Stimulated activated CD4-positive, alpha-beta T cell treated with anti-CD3 and anti-CD28 coated beads, Interleukin-4, amount 100 ng/mL, for 4 hours (primary cell): ENCODE results near the gene NLRC4.
"Not testable (repeated sequence)": the region's sequence is repeated elsewhere in the genome, so short reads cannot be mapped to it uniquely, and the experiment has no call there.

Experiments used
- DNase-seq, 2 experiments: peaks; one replicate each; pipeline ENCODE4 v3.0.0-alpha.2; 2020

Gene NLRC4

GRCh38 chr2:32264422-32265105 lies at the start of gene NLRC4:
Gene NLRC4 (minus strand): TSS chr2:32264886. CDS start chr2:32256775, 8,111 bp downstream.
- DNase-seq, result no peak

GRCh38 chr2:32310577-32310976 lies 45.9 kb upstream of the NLRC4 start:
- no peak for DNase-seq

GRCh38 chr2:32293966-32294562 lies 29.4 kb upstream of the NLRC4 start:
- not testable (repeated sequence) for DNase-seq

- DNase-seq, result not testable (repeated sequence)
Observed at GRCh38 chr2:32293493-32293892, 28.8 kb upstream of the NLRC4 start.

- no peak for DNase-seq
Observed at GRCh38 chr2:32291746-32292145, 27.1 kb upstream of the NLRC4 start.

- no peak for DNase-seq
Observed at GRCh38 chr2:32290000-32290339, 25.3 kb upstream of the NLRC4 start.

GRCh38 chr2:32289165-32289999 lies 24.7 kb upstream of the NLRC4 start:
- DNase-seq, result no peak

- DNase-seq, result no peak
Observed at GRCh38 chr2:32284321-32284720, 19.6 kb upstream of the NLRC4 start.

- DNase-seq, result no peak
Observed at GRCh38 chr2:32278478-32278853, 13.8 kb upstream of the NLRC4 start.

GRCh38 chr2:32277674-32278477 lies 13.2 kb upstream of the NLRC4 start, which contains the start of gene YIPF4:
Gene YIPF4 (plus strand): TSS chr2:32277904. CDS start chr2:32278156, 252 bp downstream.
- DNase-seq, result peak; percentile 80 to 84

GRCh38 chr2:32277363-32277673 lies 12.6 kb upstream of the NLRC4 start:
- DNase-seq, result no peak

- not testable (repeated sequence) for DNase-seq
Observed at GRCh38 chr2:32275790-32276189, 11.1 kb upstream of the NLRC4 start.

- DNase-seq, result no peak
Observed at GRCh38 chr2:32274289-32274688, 9.6 kb upstream of the NLRC4 start.

GRCh38 chr2:32272279-32272678 lies 7.6 kb upstream of the NLRC4 start:
- DNase-seq, result no peak

- DNase-seq, result no peak
Observed at GRCh38 chr2:32271063-32271462, 6.4 kb upstream of the NLRC4 start.

GRCh38 chr2:32262105-32262504 lies 2.6 kb downstream of the NLRC4 start:
- no peak for DNase-seq

- no peak for DNase-seq
Observed at GRCh38 chr2:32260376-32260775, 4.3 kb downstream of the NLRC4 start.

GRCh38 chr2:32258242-32258641 lies 6.4 kb downstream of the NLRC4 start:
- DNase-seq, result no peak

- DNase-seq, result no peak
Observed at GRCh38 chr2:32250290-32250689, 14.4 kb downstream of the NLRC4 start.

- no peak for DNase-seq
Observed at GRCh38 chr2:32249731-32250236, 14.9 kb downstream of the NLRC4 start.

- DNase-seq, result no peak
Observed at GRCh38 chr2:32248299-32248698, 16.4 kb downstream of the NLRC4 start.

- no peak for DNase-seq
Observed at GRCh38 chr2:32246911-32247310, 17.8 kb downstream of the NLRC4 start.

- no peak for DNase-seq
Observed at GRCh38 chr2:32242331-32242730, 22.4 kb downstream of the NLRC4 start.
